Stimulated activated CD4-positive, alpha-beta T cell treated with anti-CD3 and anti-CD28 coated beads, Interleukin-1b, Interleukin-23, amount 100 ng/mL, for 24 hours (primary cell): ENCODE results near the gene NLRC5.
"Not testable (repeated sequence)": the region's sequence is repeated elsewhere in the genome, so short reads cannot be mapped to it uniquely, and the experiment has no call there.

Experiments
- DNase-seq, 4 experiments: peaks; one replicate each; pipeline ENCODE4 v3.0.0-alpha.2; 2020; ENCODE audit warnings: low read depth in 4 of 4, low spot score in 1 of 4

Gene NLRC5

GRCh38 chr16:56980792-56981724 is 8.3 kb upstream of the NLRC5 start:
- no peak for DNase-seq

DNA sequence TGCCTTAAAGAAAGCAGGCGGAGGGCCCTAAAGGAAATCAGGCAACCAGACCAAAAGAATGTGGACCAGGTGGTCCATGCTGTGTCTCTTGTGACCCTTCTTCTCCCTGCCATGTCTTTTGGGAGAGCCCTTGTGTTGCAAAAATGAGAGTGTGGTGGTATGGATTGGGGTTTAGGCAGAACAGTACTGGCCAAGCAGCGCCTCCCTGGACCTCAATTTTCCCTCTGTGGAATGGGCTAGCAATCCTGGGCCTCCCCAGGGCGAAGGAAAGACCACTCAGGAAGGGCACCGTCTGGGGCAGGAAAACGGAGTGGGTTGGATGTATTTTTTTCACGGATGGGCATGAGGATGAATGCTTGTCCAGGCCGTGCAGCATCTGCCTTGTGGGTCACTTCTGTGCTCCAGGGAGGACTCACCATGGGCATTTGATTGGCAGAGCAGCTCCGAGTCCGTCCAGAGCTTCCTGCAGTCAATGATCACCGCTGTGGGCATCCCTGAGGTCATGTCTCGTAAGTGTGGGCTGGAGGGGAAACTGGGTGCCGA is 7.6 kb upstream of the NLRC5 start:
- DNase-seq: no peak

- no peak for DNase-seq
These were observed 6.7 kb upstream of the NLRC5 start for GRCh38 chr16:56982695-56983094.

- DNase-seq: no peak
These were observed 6.1 kb upstream of the NLRC5 start for GRCh38 chr16:56983211-56983751.

- DNase-seq: no peak
These were observed 4.7 kb upstream of the NLRC5 start for GRCh38 chr16:56984639-56985038.

GRCh38 chr16:56985288-56985961 is 3.9 kb upstream of the NLRC5 start:
- no peak for DNase-seq

DNA sequence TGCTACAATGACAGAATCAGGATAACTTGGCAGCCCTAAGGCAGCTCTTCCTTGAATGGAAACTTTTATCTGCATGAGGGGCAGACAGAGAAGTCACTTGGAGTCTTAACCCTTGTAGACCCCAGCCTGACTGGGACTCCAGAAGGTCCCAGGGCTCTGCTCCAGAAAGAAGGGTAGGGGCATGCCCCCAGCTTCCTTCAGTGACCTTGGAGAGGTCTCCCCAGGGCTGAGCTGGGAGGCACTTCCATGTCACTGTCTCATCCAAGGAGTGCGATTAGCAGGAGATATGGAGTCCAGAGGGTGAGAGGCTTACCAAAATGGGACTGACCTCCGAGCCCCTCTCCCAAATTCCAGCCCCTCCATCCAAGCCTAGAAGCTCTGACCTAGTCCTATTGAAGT is 3.4 kb upstream of the NLRC5 start:
- no peak for DNase-seq

GRCh38 chr16:56986361-56986760 is 3.0 kb upstream of the NLRC5 start:
- DNase-seq: no peak

DNA sequence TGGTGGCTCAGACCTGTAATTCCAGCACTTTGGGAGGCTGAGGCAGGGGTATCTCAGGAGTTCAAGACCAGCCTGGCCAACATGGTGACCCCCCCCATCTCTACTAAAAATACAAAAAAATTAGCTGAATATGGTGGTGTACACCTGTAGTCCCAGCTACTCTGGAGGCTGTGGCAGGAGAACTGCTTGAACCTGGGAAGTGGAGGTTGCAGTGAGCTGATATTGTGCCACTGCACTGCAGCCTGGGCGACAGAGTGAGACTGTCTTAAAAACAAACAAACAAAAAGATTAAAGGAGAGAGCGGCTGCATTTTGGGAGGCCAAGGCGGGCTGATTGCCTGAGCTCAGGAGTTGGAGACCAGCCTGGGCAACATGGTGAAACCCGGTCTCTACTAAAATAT is 2.4 kb upstream of the NLRC5 start:
- DNase-seq: not testable (repeated sequence)

DNA sequence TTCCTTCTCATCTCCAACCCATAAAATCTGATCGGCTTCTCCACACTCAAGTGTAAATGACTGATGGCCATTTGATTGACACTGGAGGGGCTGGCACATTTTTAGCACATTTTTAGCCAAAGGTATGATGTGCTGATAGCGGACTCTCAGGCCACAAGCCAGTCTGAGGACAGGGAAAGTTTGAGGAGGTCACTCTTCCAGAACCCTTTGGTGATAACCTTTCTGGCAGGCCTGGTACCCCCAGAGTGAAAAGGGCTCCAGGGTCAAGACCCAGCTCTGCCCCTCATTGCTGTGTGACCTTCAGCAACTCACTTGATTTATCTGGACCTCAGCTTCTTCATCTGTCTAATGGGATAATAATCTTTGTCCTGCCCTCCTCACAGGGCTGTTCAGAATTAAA is 1.7 kb upstream of the NLRC5 start:
- no peak for DNase-seq

DNA sequence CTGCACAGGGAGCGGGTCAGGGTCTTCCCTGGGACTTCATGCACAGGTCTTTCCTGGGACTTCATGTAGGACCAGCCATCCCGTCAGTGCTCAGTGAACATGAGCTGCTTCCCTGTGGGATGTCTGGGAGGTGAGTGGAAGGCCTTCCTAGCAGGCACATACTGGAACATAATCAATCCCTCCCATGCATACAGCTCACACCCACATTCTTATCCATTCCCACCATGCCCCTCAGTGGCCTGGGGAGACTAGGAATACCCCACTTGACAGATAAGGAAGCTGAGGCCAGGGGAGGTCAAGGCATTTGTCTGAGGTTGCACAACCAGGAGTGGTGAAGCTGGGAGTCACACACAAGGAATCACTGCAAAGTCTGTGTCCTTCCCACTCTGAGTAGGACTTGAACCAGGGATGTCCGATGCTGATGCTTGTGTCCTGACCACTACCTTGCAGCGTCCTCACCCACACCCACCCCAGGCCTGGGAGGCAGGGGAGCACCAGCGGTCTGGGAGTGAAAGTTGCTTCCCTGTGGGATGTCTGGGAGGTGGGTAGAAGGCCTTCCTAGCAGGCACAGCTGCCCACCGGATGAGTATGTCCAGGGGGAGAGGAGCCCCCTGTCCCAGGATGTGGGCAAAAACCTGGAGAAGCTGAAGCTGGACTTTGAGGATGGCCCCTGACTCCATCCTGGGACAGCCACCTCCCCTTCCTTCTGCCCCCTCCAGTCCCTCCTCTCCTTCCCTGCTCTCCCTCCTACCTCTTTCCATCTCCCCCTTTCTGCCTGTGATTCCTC is 1.0 kb upstream of the NLRC5 start:
- no peak for DNase-seq

GRCh38 chr16:56989988-56990387 is 631 bp downstream of the NLRC5 start:
- DNase-seq: no peak

GRCh38 chr16:56990407-56991286 is 1.3 kb downstream of the NLRC5 start:
- no peak for DNase-seq

DNA sequence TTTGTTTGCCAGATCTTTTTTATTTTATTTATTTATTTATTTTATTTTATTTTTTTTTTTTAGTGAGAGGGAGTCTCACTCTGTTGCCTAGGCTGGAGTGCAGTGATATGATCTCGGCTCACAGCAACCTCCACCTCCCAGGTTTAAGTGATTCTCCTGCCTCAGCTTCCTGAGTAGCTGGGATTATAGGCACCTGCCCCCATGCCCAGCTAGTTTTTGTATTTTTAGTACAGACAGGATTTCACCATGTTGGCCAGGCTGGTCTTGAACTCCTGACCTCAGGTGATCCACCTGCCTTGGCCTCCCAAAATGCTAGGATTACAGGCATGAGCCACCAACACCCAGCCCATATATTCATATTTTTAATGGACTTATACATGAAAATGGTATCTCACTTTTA is 3.1 kb downstream of the NLRC5 start:
- not testable (repeated sequence) for DNase-seq

GRCh38 chr16:56993204-56993603 is 3.8 kb downstream of the NLRC5 start:
- DNase-seq: no peak

DNA sequence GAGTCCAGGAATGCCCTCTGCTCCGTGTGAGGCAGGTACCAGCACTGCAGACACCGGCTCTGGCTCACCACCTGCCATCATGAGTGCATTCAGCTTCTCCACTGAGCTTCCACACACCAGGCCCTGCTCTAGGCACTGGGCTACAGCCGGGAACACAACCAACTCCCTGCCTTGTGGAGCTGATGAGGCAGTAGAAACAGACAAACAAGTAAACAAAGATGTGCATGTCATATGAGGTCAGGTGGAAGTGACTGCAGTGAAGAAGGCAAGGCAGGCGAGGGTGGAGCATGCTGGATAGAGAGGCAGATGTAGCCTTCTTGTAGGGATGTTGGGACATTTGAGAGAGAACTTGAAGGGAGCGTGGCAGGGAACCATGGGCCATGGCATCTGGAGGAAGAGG is 5.0 kb downstream of the NLRC5 start:
- DNase-seq: no peak

DNA sequence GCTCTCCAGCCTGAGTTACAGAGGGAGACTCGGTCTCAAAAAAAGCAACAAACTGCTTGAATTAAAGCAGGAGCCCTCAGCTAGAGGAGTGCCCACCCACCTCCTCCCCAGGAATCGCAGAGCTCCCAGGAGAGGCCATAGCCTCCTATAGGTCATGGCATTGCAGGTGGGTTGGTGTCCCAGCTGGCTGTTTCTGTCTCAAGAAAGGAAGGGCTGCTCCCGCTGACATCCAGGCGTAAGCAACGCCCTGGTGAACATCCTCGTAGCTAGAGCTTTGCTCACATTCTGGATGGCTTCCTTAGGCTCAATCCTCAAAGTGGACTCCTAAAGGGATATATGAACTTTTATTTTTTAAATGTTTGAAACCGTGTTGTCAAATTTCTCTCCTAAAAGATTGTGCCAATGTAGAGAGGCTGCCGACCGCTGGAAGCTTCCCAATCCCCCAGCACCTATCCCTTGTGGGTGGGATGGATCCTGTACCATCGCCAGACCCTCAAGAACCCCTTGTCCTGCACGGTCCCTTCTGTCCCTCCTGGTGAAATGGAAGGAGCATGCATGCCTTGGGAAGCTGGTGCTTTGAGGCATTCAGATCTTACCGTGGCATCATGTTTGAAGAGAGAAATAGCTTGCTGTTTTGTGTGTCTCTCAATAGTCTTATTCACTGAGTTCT is 5.9 kb downstream of the NLRC5 start:
- no peak for DNase-seq

DNA sequence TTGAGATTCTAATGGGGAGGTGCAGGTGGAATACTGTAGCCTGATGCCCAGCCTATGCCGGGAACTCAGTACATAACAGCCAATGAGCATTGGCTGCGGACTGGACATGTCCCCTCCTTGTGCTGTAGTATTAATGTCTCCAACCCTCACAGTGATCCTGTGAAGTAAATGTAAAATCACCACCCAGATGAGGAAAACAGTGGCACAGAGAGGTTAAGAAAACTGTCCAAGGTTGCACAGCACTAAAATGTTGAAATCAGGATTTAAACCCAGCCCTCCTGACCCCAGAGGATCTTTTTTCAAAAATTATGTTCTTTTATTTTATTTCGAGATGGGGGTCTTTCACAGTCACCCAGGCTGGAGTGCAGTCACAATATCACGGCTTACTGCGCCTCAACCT is 7.9 kb downstream of the NLRC5 start:
- no peak for DNase-seq

GRCh38 chr16:56997931-56998330 is 8.6 kb downstream of the NLRC5 start:
- DNase-seq: no peak

DNA sequence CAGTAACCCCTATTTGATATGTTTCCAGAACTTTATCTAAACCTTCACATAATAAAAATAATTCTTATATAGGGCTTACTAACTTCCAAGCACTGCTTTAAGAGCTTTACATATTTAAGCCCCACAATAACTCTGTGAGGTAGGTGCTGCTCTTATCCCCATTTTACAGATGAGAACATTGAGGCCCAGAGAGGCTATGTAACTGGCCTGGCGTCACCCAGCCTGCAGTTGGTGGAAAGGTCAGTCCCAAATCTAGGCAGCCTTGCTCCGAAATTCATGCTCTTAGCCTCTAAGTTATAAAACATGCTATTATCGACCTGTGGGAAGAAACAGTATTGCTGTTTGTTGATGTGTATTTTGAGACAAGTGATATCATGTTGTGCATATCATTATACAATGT is 9.0 kb downstream of the NLRC5 start:
- DNase-seq: no peak
